Activated T-helper 1 cell treated with anti-CD3 and anti-CD28 coated beads, Interleukin-12 subunit alpha, Interleukin-12 subunit beta, Interleukin-2, Interleukin-4 antibody, amounts not matched to agents 30 ng/mL and 10 ng/mL and 1 ng/mL, durations not matched to agents 14 hours and 24 hours and 36 hours (primary cell): ENCODE data around the gene SLC45A2. TPM values are rescaled to one million over a fixed set of nuclear protein-coding genes. Genes with fewer than 3 reads are reported as not detected.
A peak's percentile ranks its signal among the peaks of the same experiment; 100 is the strongest.
"Not testable (repeated sequence)": the region's sequence is repeated elsewhere in the genome, so short reads cannot be mapped to it uniquely, and the experiment has no call there.

ENCODE experiments used
- DNase-seq: peaks from one replicate; pipeline ENCODE4 v3.0.0; 2021; ENCODE audit warnings: low spot score
- H3K27ac Mint-ChIP-seq: one replicate; pipeline ENCODE4 v1.8.0; 2021; ENCODE audit warnings: mild to moderate bottlenecking, mixed read lengths
- H3K27me3 Mint-ChIP-seq: one replicate; pipeline ENCODE4 v1.8.0; 2022; ENCODE audit warnings: mild to moderate bottlenecking, moderate library complexity, mixed read lengths; ENCODE audit not compliant: insufficient read depth
- H3K36me3 Mint-ChIP-seq: one replicate; pipeline ENCODE4 v1.8.0; 2021; ENCODE audit warnings: low read depth, mixed read lengths
- H3K4me1 Mint-ChIP-seq: one replicate; pipeline ENCODE4 v1.8.0; 2021; ENCODE audit warnings: low read depth, mixed read lengths
- H3K4me3 Mint-ChIP-seq: one replicate; pipeline ENCODE4 v1.8.0; 2021; ENCODE audit warnings: mild to moderate bottlenecking, moderate library complexity, mixed read lengths
- H3K9me3 Mint-ChIP-seq: one replicate; pipeline ENCODE4 v1.8.0; 2021; ENCODE audit warnings: mixed read lengths
- intact Hi-C: fragments of 100-400 bp; cut with micrococcal nuclease; formaldehyde crosslinking; loops from one replicate; pipeline ENCODE4 v1.15.1; 2024
- total RNA-seq: library from RNA; stranded (reverse); gene quantifications from 2 replicates; pipeline ENCODE4 v1.2.3, GENCODE V29; 2022

The SLC45A2 gene
- total RNA-seq, 1 donor from 2014 or later: 0.18 TPM

DNA sequence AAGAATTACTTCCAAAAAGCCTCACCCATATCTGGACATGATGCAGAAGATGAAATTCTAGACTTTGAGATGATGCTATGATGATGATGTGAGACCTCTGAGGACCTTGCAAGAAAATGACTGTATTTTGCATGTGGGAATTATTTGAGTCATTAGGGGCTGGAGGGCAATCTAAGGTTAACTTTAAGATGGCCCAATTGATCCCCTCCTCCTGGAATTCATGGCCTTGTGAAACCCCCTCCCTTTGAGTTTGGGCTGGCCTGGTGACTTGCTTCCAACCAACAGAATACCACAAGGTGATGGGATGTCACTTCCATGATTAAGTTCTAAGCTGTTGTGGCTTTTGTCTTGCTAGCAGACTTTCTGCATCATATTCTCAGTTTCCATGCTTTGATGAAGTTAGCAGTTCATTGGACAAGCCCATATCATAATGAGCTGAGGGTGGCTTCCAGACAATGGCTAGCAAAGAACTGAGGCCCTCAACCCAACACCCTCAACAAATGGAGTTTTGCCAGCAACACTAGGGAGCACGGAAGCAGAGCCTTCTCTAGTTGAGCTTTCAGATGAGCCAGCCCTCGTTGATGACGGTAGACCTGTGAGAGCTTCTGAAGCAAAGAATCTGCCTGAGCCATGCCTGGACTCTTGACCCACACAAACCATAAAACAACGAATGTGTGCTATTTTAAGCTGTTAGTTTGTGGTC lies 30.8 kb upstream of the SLC45A2 start:
- Mint-ChIP-seq H3K27me3 (no peaks in the 10 kb centered on the region), H3K4me3 (no peak overlapping the region), H3K9me3 (peaks cover 11% of the 10 kb centered on the region), H3K27ac (peak overlapping the region; percentile 23), H3K36me3 (peaks cover 6% of the 10 kb centered on the region), H3K4me1 (peaks cover 15% of the 10 kb centered on the region)
- intact Hi-C loops: no loop called here
- DNase-seq: no peak

DNA sequence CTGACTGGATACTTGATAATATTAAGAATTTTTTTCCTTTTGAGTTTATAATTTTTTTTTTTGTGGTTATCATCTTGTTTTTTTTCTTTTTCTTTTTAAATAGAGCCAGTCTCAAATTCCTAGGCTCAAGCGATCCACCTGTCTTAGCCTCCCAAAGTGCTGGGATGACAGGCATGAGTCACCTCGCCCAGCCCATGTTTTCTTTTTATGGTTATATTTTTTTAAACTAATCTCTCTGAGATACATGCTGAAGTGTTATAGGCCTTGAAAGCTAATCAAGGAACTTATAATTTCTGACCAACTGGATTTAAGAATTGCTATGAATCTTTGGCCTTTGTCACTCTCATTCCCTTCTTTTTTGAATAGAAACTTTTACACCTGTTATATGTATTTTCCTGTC lies 30.1 kb upstream of the SLC45A2 start:
- Mint-ChIP-seq H3K9me3 (peaks cover 11% of the 10 kb centered on the region), H3K27me3 (no peaks in the 10 kb centered on the region), H3K36me3 (peaks cover 6% of the 10 kb centered on the region), H3K4me1 (peaks cover 14% of the 10 kb centered on the region), H3K27ac (no peak overlapping the region), H3K4me3 (no peak overlapping the region)
- no peak for DNase-seq
- intact Hi-C loops: no loop called here

DNA sequence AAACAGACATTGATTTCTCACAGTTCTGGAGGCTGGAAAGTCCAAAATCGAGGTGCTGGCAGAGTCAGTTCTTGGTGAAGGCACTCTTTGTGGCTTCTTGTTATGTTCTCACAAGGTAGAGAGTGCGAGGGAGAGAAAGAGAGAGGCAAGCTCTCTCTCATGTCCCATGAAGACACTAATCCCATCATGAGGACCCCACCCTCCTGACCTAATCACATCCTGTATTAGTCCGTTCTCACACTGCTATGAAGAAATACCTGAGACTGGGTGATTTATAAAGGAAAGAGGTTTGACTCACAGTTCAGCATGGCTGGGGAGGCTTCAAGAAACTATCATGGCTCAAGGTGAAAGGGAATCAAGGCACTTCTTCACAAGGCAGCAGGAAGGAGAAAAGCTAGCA lies 29.1 kb upstream of the SLC45A2 start:
- H3K4me3 Mint-ChIP-seq: no peak overlapping the region
- peaks cover 21% of the 10 kb centered on the region for H3K4me1 Mint-ChIP-seq
- peaks cover 6% of the 10 kb centered on the region for H3K36me3 Mint-ChIP-seq
- no peak for DNase-seq
- H3K9me3 Mint-ChIP-seq: peaks cover 11% of the 10 kb centered on the region
- H3K27me3 Mint-ChIP-seq: no peaks in the 10 kb centered on the region
- no peak overlapping the region for H3K27ac Mint-ChIP-seq
- intact Hi-C loops: no loop called here

DNA sequence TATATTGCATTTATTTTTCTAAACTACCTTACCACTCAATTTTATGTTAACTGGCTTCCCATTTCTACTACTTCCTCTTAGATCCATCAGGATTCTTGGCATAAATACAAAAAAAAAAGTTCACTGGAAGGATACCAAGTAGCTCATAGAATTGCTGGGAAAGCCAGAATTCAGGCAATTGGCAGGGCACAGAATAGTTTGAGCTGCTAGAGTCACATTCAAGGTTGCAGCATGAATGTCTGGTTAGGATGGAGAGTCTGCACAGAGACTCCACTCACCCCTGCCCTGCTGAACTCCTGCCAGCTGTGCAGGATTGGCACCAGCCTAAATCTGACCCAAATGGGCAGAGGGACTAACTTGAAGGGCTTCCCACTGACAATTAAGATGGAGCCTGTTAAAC lies 28.3 kb upstream of the SLC45A2 start:
- no peak overlapping the region for H3K27ac Mint-ChIP-seq
- intact Hi-C loops: no loop called here
- H3K36me3 Mint-ChIP-seq: peaks cover 4% of the 10 kb centered on the region
- H3K27me3 Mint-ChIP-seq: no peaks in the 10 kb centered on the region
- H3K4me1 Mint-ChIP-seq: peaks cover 26% of the 10 kb centered on the region
- DNase-seq: no peak
- no peak overlapping the region for H3K4me3 Mint-ChIP-seq
- peaks cover 11% of the 10 kb centered on the region for H3K9me3 Mint-ChIP-seq

DNA sequence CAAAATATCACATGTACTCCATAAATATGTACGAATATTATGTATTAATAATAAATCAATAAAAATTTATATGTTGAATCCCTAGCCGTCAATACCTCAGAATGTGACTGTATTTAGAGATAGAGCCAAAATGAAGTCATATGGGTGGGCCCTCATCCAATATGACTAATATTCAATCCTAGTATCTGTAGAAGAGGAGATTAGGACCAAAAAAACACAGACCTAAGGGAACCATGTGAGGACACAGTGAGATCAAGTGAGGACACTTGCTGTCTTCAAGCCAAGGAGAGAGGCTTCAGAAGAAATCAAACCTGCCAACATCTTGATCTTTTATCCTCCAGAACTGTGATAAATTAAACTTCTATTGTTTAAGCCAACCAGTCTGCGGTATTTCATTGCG lies 27.0 kb upstream of the SLC45A2 start:
- no peak for DNase-seq
- Mint-ChIP-seq H3K27me3 (no peaks in the 10 kb centered on the region), H3K9me3 (peaks cover 11% of the 10 kb centered on the region), H3K36me3 (peaks cover 4% of the 10 kb centered on the region), H3K4me1 (peaks cover 34% of the 10 kb centered on the region), H3K27ac (no peak overlapping the region), H3K4me3 (no peak overlapping the region)
- intact Hi-C loops: no loop called here

GRCh38 chr5:34010146-34010545 lies 25.7 kb upstream of the SLC45A2 start:
- H3K4me3 Mint-ChIP-seq, H3K27me3 Mint-ChIP-seq, DNase-seq, H3K36me3 Mint-ChIP-seq, H3K27ac Mint-ChIP-seq, intact Hi-C loops: not testable (repeated sequence)
- Mint-ChIP-seq H3K4me1 (peaks cover 32% of the 10 kb centered on the region), H3K9me3 (peaks cover 11% of the 10 kb centered on the region)

GRCh38 chr5:34009610-34010009 lies 25.1 kb upstream of the SLC45A2 start:
- H3K4me3 Mint-ChIP-seq: peak overlapping the region; percentile 7
- H3K27me3 Mint-ChIP-seq: no peaks in the 10 kb centered on the region

GRCh38 chr5:34008802-34009201 lies 24.3 kb upstream of the SLC45A2 start:
- Mint-ChIP-seq H3K27me3 (no peaks in the 10 kb centered on the region), H3K27ac (peak overlapping the region; percentile 79), H3K4me3 (peak overlapping the region; percentile 85), H3K4me1 (peaks cover 33% of the 10 kb centered on the region), H3K36me3 (peaks cover 7% of the 10 kb centered on the region), H3K9me3 (peaks cover 8% of the 10 kb centered on the region)
- intact Hi-C loops: loop anchor here (1.0 to 5.0 kb wide), 6 partner anchors 12 to 1422 kb away; partner anchors contain the start of genes DNAJC21, SUB1, TARS1 and TTC23L
- DNase-seq: no peak

More at GRCh38 chr5:34009610-34010009, 25.1 kb upstream of the SLC45A2 start:
- Mint-ChIP-seq H3K4me1 (peaks cover 33% of the 10 kb centered on the region), H3K9me3 (peaks cover 11% of the 10 kb centered on the region), H3K36me3 (peaks cover 4% of the 10 kb centered on the region), H3K27ac (no peak overlapping the region)
- intact Hi-C loops: loop anchor here (5.0 kb wide), 4 partner anchors 148 to 1422 kb away; partner anchors contain the start of genes DNAJC21, SUB1 and TTC23L
- no peak for DNase-seq

DNA sequence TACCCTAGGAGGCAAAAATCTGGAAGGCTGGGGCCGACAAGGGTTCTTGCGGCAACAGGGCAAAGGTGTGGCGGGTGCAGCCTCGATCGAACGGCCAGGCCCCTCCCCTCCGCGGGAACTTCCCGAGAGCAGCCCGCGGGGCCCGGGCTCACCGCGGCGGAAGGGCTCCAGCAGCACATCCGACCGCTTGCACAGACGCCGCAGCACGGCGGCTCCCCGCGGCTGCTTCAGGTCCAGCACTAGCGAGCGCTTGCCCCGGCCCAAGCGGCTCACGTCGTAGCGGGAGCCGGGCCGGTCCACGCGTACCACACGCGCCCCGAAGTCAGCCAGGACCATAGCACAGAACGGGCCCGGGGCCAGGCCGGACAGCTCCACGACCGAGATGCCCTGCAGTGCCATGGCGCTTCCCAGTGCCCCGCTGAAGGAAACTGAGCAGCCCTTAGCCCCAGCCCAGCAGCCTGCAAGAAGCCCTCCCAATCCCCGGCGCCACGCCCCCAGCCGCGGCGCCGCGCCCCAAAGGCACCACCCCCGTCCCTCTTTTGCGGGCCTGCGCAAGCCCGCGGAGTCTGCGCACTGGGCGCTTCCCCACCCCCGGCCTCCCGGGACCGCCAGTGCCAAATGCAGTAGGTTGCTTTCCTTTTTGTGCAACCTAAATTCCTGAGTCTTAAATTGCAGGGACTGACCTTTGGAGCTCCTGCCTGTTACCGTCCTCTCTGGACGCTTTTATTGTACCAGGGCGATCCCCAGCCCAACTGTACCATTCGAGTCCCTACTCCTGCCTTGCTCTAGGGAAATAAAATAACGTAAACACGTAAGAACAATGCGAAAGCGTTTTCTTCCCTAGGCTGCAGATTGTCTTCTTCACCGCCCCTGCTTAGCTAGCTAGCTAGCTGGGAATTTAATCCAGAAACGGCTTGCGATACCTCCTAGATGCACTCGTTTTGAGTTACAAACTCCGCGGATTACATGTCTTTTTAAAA lies 23.4 kb upstream of the SLC45A2 start, which contains the start of gene AMACR:
Gene AMACR, minus strand, starts transcription at position 430 of the 980 bp plus-strand sequence. Its CDS starts 31 bp downstream, at position 399.
- peak; percentile 87 for DNase-seq
- no peaks in the 10 kb centered on the region for H3K9me3 Mint-ChIP-seq
- peak within 1 kb of the TSS; percentile 85 for H3K4me3 Mint-ChIP-seq

GRCh38 chr5:34007201-34007620 lies 22.7 kb upstream of the SLC45A2 start:
- no peaks in the 10 kb centered on the region for H3K9me3 Mint-ChIP-seq
- intact Hi-C loops: loop anchor here (1.0 to 5.0 kb wide), 5 partner anchors 10 to 1420 kb away; partner anchors contain the start of genes DNAJC21, SUB1 and TTC23L
- H3K27ac Mint-ChIP-seq: peak overlapping the region; percentile 79
- no peak for DNase-seq
- H3K27me3 Mint-ChIP-seq: no peaks in the 10 kb centered on the region
- peaks cover 15% of the 10 kb centered on the region for H3K36me3 Mint-ChIP-seq
- peak overlapping the region; percentile 85 for H3K4me3 Mint-ChIP-seq
- H3K4me1 Mint-ChIP-seq: peaks cover 36% of the 10 kb centered on the region

More for the DNA sequence above, 23.4 kb upstream of the SLC45A2 start, which contains the start of gene AMACR:
- peak within 1 kb of the TSS; percentile 79 for H3K27ac Mint-ChIP-seq
- no peaks in the 10 kb centered on the region for H3K27me3 Mint-ChIP-seq
- peaks cover 33% of the 10 kb centered on the region for H3K4me1 Mint-ChIP-seq
- intact Hi-C loops: loop anchor here (1.0 to 5.0 kb wide), 7 partner anchors 11 to 1421 kb away; partner anchors contain the start of genes DNAJC21, SUB1, TARS1 and TTC23L
- H3K36me3 Mint-ChIP-seq: peaks cover 11% of the 10 kb centered on the region

DNA sequence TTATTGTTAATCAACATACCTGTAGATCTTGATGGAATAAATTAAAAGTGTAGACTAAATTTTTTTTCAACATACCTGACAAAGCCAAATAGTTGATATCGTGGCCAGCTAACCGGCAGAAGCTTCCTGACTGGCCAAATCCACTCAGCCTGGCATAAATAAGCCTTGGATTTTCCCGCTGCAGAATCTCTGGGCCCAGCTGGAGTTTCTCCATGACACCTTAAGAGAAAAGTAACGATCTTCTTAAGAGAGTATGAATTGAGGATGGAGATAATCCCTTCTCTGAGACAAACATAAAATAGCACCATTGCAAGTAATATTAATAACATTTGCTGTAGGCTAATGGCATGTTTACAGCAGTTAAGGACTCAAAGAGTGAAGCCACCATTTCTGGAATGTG lies 21.2 kb upstream of the SLC45A2 start:
- Mint-ChIP-seq H3K27me3 (no peaks in the 10 kb centered on the region), H3K9me3 (no peaks in the 10 kb centered on the region), H3K4me3 (no peak overlapping the region), H3K36me3 (peaks cover 15% of the 10 kb centered on the region), H3K4me1 (peaks cover 33% of the 10 kb centered on the region), H3K27ac (no peak overlapping the region)
- DNase-seq: no peak
- intact Hi-C loops: loop anchor here (5.0 kb wide), 4 partner anchors 152 to 1418 kb away; partner anchors contain the start of genes DNAJC21, SUB1 and TTC23L

- intact Hi-C loops: loop anchor here (5.0 kb wide), 4 partner anchors 152 to 1418 kb away; partner anchors contain the start of genes DNAJC21, SUB1 and TTC23L
- H3K27me3 Mint-ChIP-seq: no peaks in the 10 kb centered on the region
- H3K36me3 Mint-ChIP-seq: peaks cover 15% of the 10 kb centered on the region
- no peak overlapping the region for H3K27ac Mint-ChIP-seq
- DNase-seq: no peak
- no peaks in the 10 kb centered on the region for H3K9me3 Mint-ChIP-seq
- H3K4me3 Mint-ChIP-seq: no peak overlapping the region
- H3K4me1 Mint-ChIP-seq: peaks cover 33% of the 10 kb centered on the region
These were observed 20.7 kb upstream of the SLC45A2 start for GRCh38 chr5:34005211-34005610.
